CD14-positive monocyte (primary cell): ENCODE measurements around the gene IL23R. TPM values are rescaled to one million over a fixed set of nuclear protein-coding genes. Genes with fewer than 3 reads are reported as not detected.

Experiments
- DNase-seq, 3 donors: peaks; one replicate each; pipeline ENCODE4 v3.0.0-alpha.2; 2011 to 2022
- H2AFZ ChIP-seq: 2 replicates; pipeline ENCODE4 v1.6.0; 2012; ENCODE audit warnings: mild to moderate bottlenecking, low read depth, low read length, inconsistent platforms; ENCODE audit not compliant: insufficient read depth, poor library complexity, severe bottlenecking
- H3K27ac ChIP-seq, 2 donors: 1 replicate in 1 of 2; 2 replicates in 1 of 2; pipeline ENCODE4 v1.5.1; 2012 to 2013; ENCODE audit warnings: low read length in 2 of 2, control low read depth in 1 of 2, inconsistent platforms in 1 of 2, low read depth in 1 of 2, mild to moderate bottlenecking in 1 of 2
- H3K27me3 ChIP-seq, 2 donors: one replicate each; pipeline versions ENCODE4 v1.6.0 to v1.6.1; 2011 to 2013; ENCODE audit warnings: low read length in 2 of 2; ENCODE audit not compliant: control insufficient read depth in 2 of 2, insufficient read depth in 2 of 2
- H3K36me3 ChIP-seq, 2 donors: replicated peaks in 1 of 2; 1 replicate in 1 of 2; 2 replicates in 1 of 2; pipeline versions ENCODE4 v1.5.1 to v1.6.1; 2012 to 2013; ENCODE audit warnings: low read length in 2 of 2, control low read depth in 1 of 2, inconsistent platforms in 1 of 2, mild to moderate bottlenecking in 1 of 2; ENCODE audit not compliant: insufficient read depth in 2 of 2, control insufficient read depth in 1 of 2
- H3K4me1 ChIP-seq, 2 donors: 1 replicate in 1 of 2; 2 replicates in 1 of 2; pipeline versions ENCODE4 v1.5.1 to v1.6.1; 2012 to 2013; ENCODE audit warnings: low read length in 2 of 2, control low read depth in 1 of 2, inconsistent platforms in 1 of 2, mild to moderate bottlenecking in 1 of 2, moderate library complexity in 1 of 2; ENCODE audit not compliant: insufficient read depth in 2 of 2, control insufficient read depth in 1 of 2
- H3K4me2 ChIP-seq: replicated peaks from 2 replicates; pipeline ENCODE3; 2012; ENCODE audit warnings: low read length, moderate library complexity, mild to moderate bottlenecking; ENCODE audit not compliant: poor library complexity, severe bottlenecking; ENCODE audit errors: extremely low read depth
- H3K4me3 ChIP-seq, 3 experiments: fragments of 200-600 bp in 1 of 3; sonication (generic) in 1 of 3; replicated peaks in 1 of 3; 1 replicate in 2 of 3; 2 replicates in 1 of 3; pipeline ENCODE4 v1.5.1; 2011 to 2013; ENCODE audit warnings: low read length in 3 of 3, mild to moderate bottlenecking in 3 of 3, control low read depth in 2 of 3, low read depth in 2 of 3, inconsistent platforms in 1 of 3, moderate library complexity in 1 of 3
- H3K79me2 ChIP-seq: 2 replicates; pipeline ENCODE4 v1.6.0; 2012; ENCODE audit warnings: mild to moderate bottlenecking, control low read depth, inconsistent platforms, low read length, moderate library complexity; ENCODE audit not compliant: insufficient read depth
- H3K9ac ChIP-seq: 2 replicates; pipeline ENCODE4 v1.6.0; 2017; ENCODE audit warnings: low read length, mild to moderate bottlenecking; ENCODE audit not compliant: insufficient read depth, poor library complexity, severe bottlenecking
- H3K9me3 ChIP-seq, 2 donors: replicated peaks in 1 of 2; 1 replicate in 1 of 2; 2 replicates in 1 of 2; pipeline versions ENCODE4 v1.5.1 to v1.6.1; 2012 to 2013; ENCODE audit warnings: low read length in 2 of 2, control low read depth in 1 of 2; ENCODE audit not compliant: control insufficient read depth in 1 of 2, insufficient read depth in 1 of 2
- H4K20me1 ChIP-seq: 2 replicates; pipeline ENCODE4 v1.6.0; 2012; ENCODE audit warnings: mild to moderate bottlenecking, low read length, control low read depth, moderate library complexity; ENCODE audit not compliant: insufficient read depth
- H3K27ac Mint-ChIP-seq, 7 donors: one replicate each; pipeline ENCODE4 v1.8.0; 2020; ENCODE audit warnings: mild to moderate bottlenecking in 7 of 7, mixed read lengths in 7 of 7, moderate library complexity in 6 of 7, inconsistent platforms in 2 of 7
- H3K27me3 Mint-ChIP-seq, 3 donors: one replicate each; pipeline ENCODE4 v1.8.0; 2021 to 2022; ENCODE audit warnings: low read depth in 3 of 3, mild to moderate bottlenecking in 3 of 3, mixed read lengths in 3 of 3, moderate library complexity in 3 of 3, inconsistent platforms in 1 of 3
- H3K36me3 Mint-ChIP-seq, 2 donors: one replicate each; pipeline ENCODE4 v1.8.0; 2020; ENCODE audit warnings: mixed read lengths in 2 of 2, inconsistent platforms in 1 of 2, mild to moderate bottlenecking in 1 of 2
- H3K4me1 Mint-ChIP-seq: one replicate; pipeline ENCODE4 v1.8.0; 2020; ENCODE audit warnings: mild to moderate bottlenecking, mixed read lengths
- H3K4me3 Mint-ChIP-seq, 2 donors: one replicate each; pipeline ENCODE4 v1.8.0; 2020; ENCODE audit warnings: mild to moderate bottlenecking in 2 of 2, mixed read lengths in 2 of 2, moderate library complexity in 1 of 2
- H3K9me3 Mint-ChIP-seq, 7 donors: one replicate each; pipeline ENCODE4 v1.8.0; 2020 to 2022; ENCODE audit warnings: mixed read lengths in 7 of 7, mild to moderate bottlenecking in 6 of 7, moderate library complexity in 6 of 7, inconsistent platforms in 2 of 7
- WGBS: methylation state at CpG from one replicate; pipeline ENCODE4 v1.1.5; 2013; ENCODE audit warnings: missing lambda C conversion rate; ENCODE audit not compliant: insufficient coverage; 5-methylcytosine and 5-hydroxymethylcytosine counted together
- intact Hi-C, 2 donors: fragments of 100-400 bp; cut with micrococcal nuclease; formaldehyde crosslinking; loops; one replicate each; pipeline versions ENCODE4 v1.15.0 to v1.15.1; 2023
- polyA plus RNA-seq, 3 donors: library from polyadenylated mRNA; depleted of rRNA in 1 of 3; unstranded in 2 of 3; stranded (reverse) in 1 of 3; fragments of 300-500 nt in 2 of 3; fragments of >200 nt in 1 of 3; fragmentation: Illumina TruSeq in 2 of 3; gene quantifications; 1 replicate in 2 of 3; 2 replicates in 1 of 3; pipeline ENCODE4 v1.2.3, GENCODE V29; 2012 to 2021
- TF ChIP-seq, protein P1 (sequence below): fragments of 200-600 bp; IDR thresholded peaks from one replicate; pipeline ENCODE4 v1.8.0; 2022; ENCODE audit warnings: antibody characterized with exemption, mild to moderate bottlenecking

The IL23R gene
- polyA plus RNA-seq, 3 donors, result not detected

DNA sequence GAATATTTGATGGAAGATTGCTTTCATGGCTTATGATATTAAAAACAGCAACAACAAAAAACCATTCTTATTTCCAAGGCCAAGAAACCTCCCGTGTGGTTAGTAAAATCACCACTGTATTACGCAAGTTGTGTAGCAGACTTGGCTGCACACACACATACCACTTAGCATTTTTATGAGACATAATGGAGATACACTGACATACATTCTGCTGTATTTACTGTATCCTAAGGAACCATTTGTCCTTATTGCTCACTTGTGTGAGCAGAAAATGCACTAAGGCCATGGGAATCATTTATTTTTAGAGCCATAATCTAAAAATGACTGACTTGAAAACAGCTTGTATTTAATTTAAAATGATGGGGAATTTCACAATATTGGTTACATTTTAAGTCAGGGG lies 30.9 kb upstream of the IL23R start:
- Histone ChIP-seq H3K9ac (peak overlapping the region; percentile 53), H3K4me1 (peaks cover 7 to 9% of the 10 kb centered on the region in 2 donors), H4K20me1 (no peaks in the 10 kb centered on the region), H3K27me3 (no peaks in the 10 kb centered on the region), H3K36me3 (no peaks in the 10 kb centered on the region), H3K9me3 (no peaks in the 10 kb centered on the region), H2AFZ (peak overlapping the region; percentile 75), H3K79me2 (no peaks in the 10 kb centered on the region), H3K4me3 (peak overlapping the region in 1 of 3 experiments; percentile 69), H3K4me2 (no peak overlapping the region), H3K27ac (no peak overlapping the region)
- Mint-ChIP-seq H3K27me3 (peaks cover 0 to 4% (median 2%) of the 10 kb centered on the region in 3 donors), H3K4me1 (peaks cover 9% of the 10 kb centered on the region), H3K9me3 (peaks cover 0 to 2% (median 0%) of the 10 kb centered on the region in 7 donors), H3K27ac (no peak overlapping the region), H3K36me3 (no peaks in the 10 kb centered on the region), H3K4me3 (no peak overlapping the region)
- intact Hi-C loops, result no loop called here
- WGBS, result no CpG with 5 or more reads among the region's 2 CpGs
- no peak for DNase-seq
- TF ChIP-seq, protein P1, sequence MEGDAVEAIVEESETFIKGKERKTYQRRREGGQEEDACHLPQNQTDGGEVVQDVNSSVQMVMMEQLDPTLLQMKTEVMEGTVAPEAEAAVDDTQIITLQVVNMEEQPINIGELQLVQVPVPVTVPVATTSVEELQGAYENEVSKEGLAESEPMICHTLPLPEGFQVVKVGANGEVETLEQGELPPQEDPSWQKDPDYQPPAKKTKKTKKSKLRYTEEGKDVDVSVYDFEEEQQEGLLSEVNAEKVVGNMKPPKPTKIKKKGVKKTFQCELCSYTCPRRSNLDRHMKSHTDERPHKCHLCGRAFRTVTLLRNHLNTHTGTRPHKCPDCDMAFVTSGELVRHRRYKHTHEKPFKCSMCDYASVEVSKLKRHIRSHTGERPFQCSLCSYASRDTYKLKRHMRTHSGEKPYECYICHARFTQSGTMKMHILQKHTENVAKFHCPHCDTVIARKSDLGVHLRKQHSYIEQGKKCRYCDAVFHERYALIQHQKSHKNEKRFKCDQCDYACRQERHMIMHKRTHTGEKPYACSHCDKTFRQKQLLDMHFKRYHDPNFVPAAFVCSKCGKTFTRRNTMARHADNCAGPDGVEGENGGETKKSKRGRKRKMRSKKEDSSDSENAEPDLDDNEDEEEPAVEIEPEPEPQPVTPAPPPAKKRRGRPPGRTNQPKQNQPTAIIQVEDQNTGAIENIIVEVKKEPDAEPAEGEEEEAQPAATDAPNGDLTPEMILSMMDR, result no peak

DNA sequence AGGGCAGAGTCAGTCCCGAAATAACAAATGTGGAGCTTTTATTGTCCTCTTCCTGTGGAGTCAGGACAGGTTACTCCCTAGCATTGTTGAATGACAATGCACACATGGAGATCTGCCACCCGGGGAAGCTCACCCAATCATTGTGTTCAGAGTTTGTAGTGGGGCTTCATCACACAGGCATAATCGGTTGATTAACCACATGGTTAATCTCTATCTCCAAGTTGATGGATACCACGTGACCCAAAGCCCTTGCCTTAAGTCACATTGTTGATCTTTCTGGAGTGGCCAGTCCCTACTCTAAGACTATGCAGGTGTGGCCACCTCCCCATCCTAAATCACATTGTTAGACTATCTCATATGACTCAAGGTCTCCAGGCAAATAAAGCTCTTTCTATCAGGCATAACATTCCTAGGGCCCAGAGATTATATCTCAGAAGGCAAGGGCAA lies 28.9 kb upstream of the IL23R start:
- H3K27ac ChIP-seq, result no peak overlapping the region
- TF ChIP-seq, protein P1, result no peak
- no peaks in the 10 kb centered on the region for H3K36me3 Mint-ChIP-seq
- peaks cover 9% of the 10 kb centered on the region for H3K4me1 Mint-ChIP-seq
- intact Hi-C loops, result no loop called here
- no peak overlapping the region for H3K4me3 ChIP-seq
- H4K20me1 ChIP-seq, result no peaks in the 10 kb centered on the region
- no peak overlapping the region for H3K27ac Mint-ChIP-seq
- peaks cover 7 to 9% of the 10 kb centered on the region in 2 donors for H3K4me1 ChIP-seq
- DNase-seq, result no peak
- no peak overlapping the region for H3K9ac ChIP-seq
- WGBS, result 78% methylated on average over 3 of the region's 4 CpGs
- H2AFZ ChIP-seq, result no peak overlapping the region
- H3K4me2 ChIP-seq, result no peak overlapping the region
- no peak overlapping the region for H3K4me3 Mint-ChIP-seq
- no peaks in the 10 kb centered on the region for H3K79me2 ChIP-seq
- no peaks in the 10 kb centered on the region for H3K9me3 Mint-ChIP-seq
- H3K9me3 ChIP-seq, result no peaks in the 10 kb centered on the region
- H3K27me3 ChIP-seq, result no peaks in the 10 kb centered on the region
- H3K27me3 Mint-ChIP-seq, result peaks cover 0 to 2% (median 2%) of the 10 kb centered on the region in 3 donors
- no peaks in the 10 kb centered on the region for H3K36me3 ChIP-seq
